Trophoblast cell (in vitro differentiated cells and primary cell): Measurements from ENCODE around the gene ZFYVE28.

ENCODE experiments used
- DNase-seq, 2 donors: peaks; one replicate each; pipeline ENCODE4 v3.0.0-alpha.2; 2016
- H2AFZ ChIP-seq: 2 replicates; pipeline ENCODE4 v1.6.1; 2013; ENCODE audit warnings: low read length, moderate library complexity, mild to moderate bottlenecking; ENCODE audit not compliant: insufficient read depth, poor library complexity
- H2AK5ac ChIP-seq: 2 replicates; pipeline ENCODE4 v1.6.1; 2013; ENCODE audit warnings: mild to moderate bottlenecking, low read length
- H2BK120ac ChIP-seq: 2 replicates; pipeline ENCODE4 v1.6.1; 2013; ENCODE audit warnings: low read length, mild to moderate bottlenecking, moderate library complexity; ENCODE audit not compliant: insufficient read depth, poor library complexity
- H2BK12ac ChIP-seq: 2 replicates; pipeline ENCODE4 v1.6.1; 2013; ENCODE audit warnings: mild to moderate bottlenecking, low read length, moderate library complexity
- H2BK5ac ChIP-seq: 2 replicates; pipeline ENCODE4 v1.6.1; 2013; ENCODE audit warnings: low read length, low read depth, moderate library complexity, mild to moderate bottlenecking; ENCODE audit not compliant: poor library complexity
- H3K14ac ChIP-seq: 2 replicates; pipeline ENCODE4 v1.6.1; 2013; ENCODE audit warnings: mild to moderate bottlenecking, low read length
- H3K18ac ChIP-seq: 2 replicates; pipeline ENCODE4 v1.6.1; 2013; ENCODE audit warnings: mild to moderate bottlenecking, low read length
- H3K23ac ChIP-seq: 2 replicates; pipeline ENCODE4 v1.6.1; 2013; ENCODE audit warnings: low read length
- H3K27ac ChIP-seq: 2 replicates; pipeline ENCODE4 v1.5.1; 2013; ENCODE audit warnings: low read depth, mild to moderate bottlenecking, inconsistent platforms, low read length, moderate library complexity
- H3K27me3 ChIP-seq: 2 replicates; pipeline ENCODE4 v1.6.1; 2013; ENCODE audit warnings: inconsistent platforms, mild to moderate bottlenecking, low read length, moderate library complexity; ENCODE audit not compliant: insufficient read depth
- H3K36me3 ChIP-seq, 2 experiments: 1 replicate in 1 of 2; 2 replicates in 1 of 2; pipeline ENCODE4 v1.6.1; 2013; ENCODE audit warnings: low read length in 2 of 2, mild to moderate bottlenecking in 2 of 2, moderate library complexity in 1 of 2; ENCODE audit not compliant: insufficient read depth in 2 of 2, control insufficient read depth in 1 of 2
- H3K4ac ChIP-seq: 2 replicates; pipeline ENCODE4 v1.6.1; 2013; ENCODE audit warnings: low read depth, mild to moderate bottlenecking, low read length, moderate library complexity
- H3K4me1 ChIP-seq, 2 experiments: 1 replicate in 1 of 2; 2 replicates in 1 of 2; pipeline ENCODE4 v1.6.1; 2013; ENCODE audit warnings: low read length in 2 of 2, mild to moderate bottlenecking in 2 of 2, moderate library complexity in 1 of 2; ENCODE audit not compliant: insufficient read depth in 2 of 2, control insufficient read depth in 1 of 2
- H3K4me2 ChIP-seq: 2 replicates; pipeline ENCODE4 v1.6.1; 2013; ENCODE audit warnings: inconsistent platforms, mild to moderate bottlenecking, low read length, moderate library complexity
- H3K4me3 ChIP-seq: 2 replicates; pipeline ENCODE4 v1.5.1; 2013; ENCODE audit warnings: mild to moderate bottlenecking, low read depth, low read length, inconsistent platforms
- H3K79me1 ChIP-seq: one replicate; pipeline ENCODE4 v1.6.1; 2013; ENCODE audit warnings: low read length
- H3K79me2 ChIP-seq: 2 replicates; pipeline ENCODE4 v1.6.1; 2013; ENCODE audit warnings: low read length, mild to moderate bottlenecking; ENCODE audit not compliant: control insufficient read depth, insufficient read depth, poor library complexity
- H3K9ac ChIP-seq: 2 replicates; pipeline ENCODE4 v1.6.1; 2013; ENCODE audit warnings: mild to moderate bottlenecking, low read length
- H3K9me3 ChIP-seq: 2 replicates; pipeline ENCODE4 v1.6.1; 2013; ENCODE audit warnings: low read depth, mild to moderate bottlenecking, control low read depth, inconsistent platforms, low read length; ENCODE audit not compliant: insufficient read depth
- H4K12ac ChIP-seq: 2 replicates; pipeline ENCODE4 v1.6.1; 2013; ENCODE audit warnings: low read depth, mild to moderate bottlenecking, low read length, moderate library complexity
- H4K8ac ChIP-seq: 2 replicates; pipeline ENCODE4 v1.6.1; 2013; ENCODE audit warnings: low read depth, mild to moderate bottlenecking, low read length, moderate library complexity
- H4K91ac ChIP-seq: one replicate; pipeline ENCODE4 v1.6.1; 2013; ENCODE audit warnings: low read depth, mild to moderate bottlenecking, low read length, moderate library complexity
- WGBS: extraction: QIAGEN DNeasy Blood & Tissue Kit; methylation state at CpG from one replicate; pipeline ENCODE4 v1.1.7; 2013; ENCODE audit warnings: missing lambda C conversion rate; ENCODE audit not compliant: insufficient read length, insufficient coverage; ENCODE audit errors: extremely low coverage; 5-methylcytosine and 5-hydroxymethylcytosine counted together

The ZFYVE28 gene

DNA sequence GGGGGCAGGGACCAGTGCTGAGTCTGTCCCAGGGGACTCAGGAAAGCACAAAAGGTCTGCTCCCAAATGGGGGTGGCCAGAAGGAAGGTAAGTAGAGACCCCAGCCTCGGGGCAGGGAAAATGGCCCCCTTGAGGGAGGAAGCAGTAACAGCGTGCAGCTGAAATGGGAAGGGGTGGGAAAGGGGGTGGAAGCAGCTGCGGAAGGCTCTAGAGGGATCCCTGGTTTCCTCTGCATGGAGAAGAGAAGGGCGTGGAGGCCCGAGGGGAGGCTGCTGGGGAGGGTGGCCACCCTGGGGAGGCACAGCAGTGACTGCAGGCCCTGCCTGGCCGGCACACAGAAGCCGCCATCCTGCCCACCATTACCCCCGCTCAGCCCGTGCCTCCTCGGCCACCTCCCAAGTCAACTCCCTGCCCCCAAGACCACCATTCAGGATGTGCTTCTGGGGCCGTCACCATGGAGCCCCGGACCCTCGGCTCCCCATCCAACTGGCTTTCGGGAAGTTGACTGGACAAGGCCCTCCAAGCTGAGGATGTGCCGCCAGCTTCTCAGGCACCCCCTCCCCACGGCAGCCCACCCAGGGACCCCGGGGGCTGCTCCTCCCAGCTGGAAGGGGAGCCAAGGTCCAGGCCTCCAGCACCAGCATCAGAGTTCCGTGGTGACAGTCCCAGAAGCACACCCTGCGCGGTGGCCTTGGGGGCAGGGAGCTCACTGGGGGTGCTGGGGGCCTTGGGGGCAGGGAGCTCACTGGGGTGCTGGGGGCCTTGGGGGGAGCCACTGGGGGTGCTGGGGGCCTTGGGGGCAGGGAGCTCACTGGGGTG is 23.9 kb upstream of the ZFYVE28 start:
- no peak for DNase-seq
- Histone ChIP-seq H3K36me3 (no peaks in the 10 kb centered on the region), H3K79me1 (no peaks in the 10 kb centered on the region), H4K91ac (no peak overlapping the region), H3K27ac (no peak overlapping the region), H2AK5ac (no peak overlapping the region), H3K27me3 (no peaks in the 10 kb centered on the region), H4K12ac (no peak overlapping the region), H2BK12ac (no peak overlapping the region), H3K79me2 (no peaks in the 10 kb centered on the region), H3K4me1 (no peaks in the 10 kb centered on the region), H3K4ac (no peak overlapping the region), H3K9ac (no peak overlapping the region), H3K18ac (no peak overlapping the region), H3K23ac (no peak overlapping the region), H3K9me3 (peaks cover 4% of the 10 kb centered on the region), H3K4me3 (no peak overlapping the region), H3K4me2 (no peak overlapping the region), H2AFZ (no peak overlapping the region), H2BK5ac (no peak overlapping the region), H3K14ac (no peak overlapping the region), H4K8ac (no peak overlapping the region), H2BK120ac (no peak overlapping the region)
- no CpG with 5 or more reads among the region's 20 CpGs for WGBS

DNA sequence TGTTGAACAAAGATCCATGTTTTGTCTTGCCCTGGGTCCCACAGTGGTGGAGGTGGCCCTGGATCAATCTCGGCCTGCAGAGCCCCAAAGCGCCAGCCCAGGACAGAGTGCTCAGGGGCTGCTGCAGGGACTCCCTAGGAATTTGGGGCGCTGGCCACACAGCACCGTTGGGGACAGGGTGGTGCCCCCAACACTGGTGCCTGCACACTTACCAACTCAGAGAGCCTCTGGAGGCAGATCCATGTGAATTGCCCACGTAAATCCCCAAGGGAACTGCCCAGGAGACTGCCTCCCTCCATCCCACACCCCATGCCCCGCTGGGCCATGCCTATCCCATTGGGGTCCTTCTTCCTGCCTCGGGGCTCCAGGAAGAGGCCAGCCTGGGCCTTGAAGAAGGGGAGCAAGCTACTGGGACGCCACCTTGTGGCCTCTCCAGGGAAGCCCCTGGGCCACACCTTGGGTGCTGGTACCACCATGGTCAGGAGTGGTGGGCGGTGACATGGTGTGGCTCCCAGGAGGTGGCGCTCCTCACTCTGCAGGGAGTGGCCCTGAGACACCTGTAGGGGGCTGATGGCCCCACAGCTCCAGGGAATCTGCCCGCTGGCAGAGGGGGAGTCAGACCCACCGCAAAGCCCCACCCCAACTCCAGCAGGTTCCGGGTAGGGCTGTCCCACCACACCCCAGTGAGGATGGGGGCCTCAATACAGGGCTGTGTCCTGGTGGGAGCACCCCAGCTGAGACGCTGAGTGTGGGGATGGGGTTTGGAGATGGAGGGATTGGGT is 23.1 kb upstream of the ZFYVE28 start:
- H2AFZ ChIP-seq, result no peak overlapping the region
- no peak overlapping the region for H2AK5ac ChIP-seq
- H3K79me1 ChIP-seq, result no peaks in the 10 kb centered on the region
- no peak overlapping the region for H3K27ac ChIP-seq
- H2BK12ac ChIP-seq, result no peak overlapping the region
- H4K8ac ChIP-seq, result peak overlapping the region; percentile 35
- H2BK120ac ChIP-seq, result no peak overlapping the region
- no peaks in the 10 kb centered on the region for H3K4me1 ChIP-seq
- no peak overlapping the region for H3K9ac ChIP-seq
- peak overlapping the region; percentile 12 for H4K12ac ChIP-seq
- H3K9me3 ChIP-seq, result peaks cover 4% of the 10 kb centered on the region
- no peak overlapping the region for H3K4me3 ChIP-seq
- H3K36me3 ChIP-seq, result no peaks in the 10 kb centered on the region
- WGBS, result no CpG with 5 or more reads among the region's 14 CpGs
- no peak overlapping the region for H3K4ac ChIP-seq
- no peak overlapping the region for H3K18ac ChIP-seq
- no peak overlapping the region for H4K91ac ChIP-seq
- peak; percentile 45 to 70 for DNase-seq
- no peak overlapping the region for H3K14ac ChIP-seq
- no peak overlapping the region for H3K4me2 ChIP-seq
- no peaks in the 10 kb centered on the region for H3K27me3 ChIP-seq
- no peak overlapping the region for H3K23ac ChIP-seq
- no peaks in the 10 kb centered on the region for H3K79me2 ChIP-seq
- no peak overlapping the region for H2BK5ac ChIP-seq

DNA sequence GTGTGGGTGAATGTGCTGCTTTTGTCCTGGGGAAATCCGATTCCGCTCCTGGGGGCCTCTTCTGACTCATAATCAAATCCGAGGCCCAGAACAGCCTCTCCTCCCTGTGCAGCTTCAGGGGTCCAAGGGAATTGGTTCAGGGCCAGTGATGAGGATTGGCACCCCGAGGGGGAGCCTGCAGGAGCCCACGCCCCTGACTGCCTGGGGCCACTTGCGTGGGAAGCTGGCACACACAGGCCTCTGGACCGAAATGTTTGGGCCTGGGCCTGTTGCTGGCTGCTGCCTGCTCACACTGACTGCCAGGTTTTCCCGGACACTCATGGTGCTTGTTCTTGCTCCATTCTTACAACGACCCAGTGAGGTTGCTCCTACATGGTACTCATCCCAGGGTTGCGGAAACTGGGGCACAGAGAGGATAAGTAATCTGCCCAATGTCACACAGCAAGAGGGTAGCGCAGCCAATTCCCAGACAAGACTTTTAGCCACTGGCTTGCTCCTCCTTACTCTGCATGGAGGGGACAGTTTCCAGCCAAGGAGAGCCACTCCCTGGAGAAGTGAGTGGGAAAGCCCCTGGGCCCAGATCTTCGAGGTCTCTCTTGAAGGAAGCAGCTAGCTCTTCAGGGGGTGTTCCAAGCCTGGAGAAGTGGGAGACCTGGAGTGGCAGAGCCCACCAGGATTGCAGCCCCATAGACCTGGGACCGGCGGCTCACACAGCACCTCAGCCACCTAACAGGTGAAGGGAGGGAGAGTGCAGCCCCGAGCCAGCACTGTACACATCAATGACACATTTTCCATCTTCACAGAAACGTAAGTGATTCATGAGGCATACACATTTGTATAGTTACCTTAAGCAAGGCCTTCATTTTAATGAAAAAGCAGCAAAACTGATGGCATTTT is 20.6 kb upstream of the ZFYVE28 start:
- Histone ChIP-seq H3K9ac (no peak overlapping the region), H3K27me3 (no peaks in the 10 kb centered on the region)
- WGBS, result no CpG with 5 or more reads among the region's 16 CpGs

GRCh38 chr4:2437475-2438215 is 19.2 kb upstream of the ZFYVE28 start:
- no peak overlapping the region for H2BK120ac ChIP-seq
- no peak overlapping the region for H4K12ac ChIP-seq
- H3K79me1 ChIP-seq, result no peaks in the 10 kb centered on the region
- no peaks in the 10 kb centered on the region for H3K4me1 ChIP-seq
- H3K27ac ChIP-seq, result no peak overlapping the region
- no peaks in the 10 kb centered on the region for H3K27me3 ChIP-seq
- no peak overlapping the region for H3K9ac ChIP-seq
- no peak overlapping the region for H2AK5ac ChIP-seq
- DNase-seq, result no peak
- no peak overlapping the region for H2BK5ac ChIP-seq
- H3K9me3 ChIP-seq, result no peaks in the 10 kb centered on the region
- H3K4me2 ChIP-seq, result no peak overlapping the region
- no peak overlapping the region for H4K91ac ChIP-seq
- H3K18ac ChIP-seq, result no peak overlapping the region
- H3K23ac ChIP-seq, result no peak overlapping the region
- no peak overlapping the region for H2BK12ac ChIP-seq
- no peak overlapping the region for H3K4ac ChIP-seq
- H3K4me3 ChIP-seq, result no peak overlapping the region
- no peak overlapping the region for H2AFZ ChIP-seq
- no peaks in the 10 kb centered on the region for H3K79me2 ChIP-seq
- H4K8ac ChIP-seq, result no peak overlapping the region
- no CpG with 5 or more reads among the region's 25 CpGs for WGBS
- H3K14ac ChIP-seq, result no peak overlapping the region
- no peaks in the 10 kb centered on the region for H3K36me3 ChIP-seq

More for the DNA sequence above, 20.6 kb upstream of the ZFYVE28 start:
- no peak overlapping the region for H3K4ac ChIP-seq
- H2AFZ ChIP-seq, result no peak overlapping the region
- no peak overlapping the region for H3K23ac ChIP-seq
- H4K8ac ChIP-seq, result no peak overlapping the region
- H4K91ac ChIP-seq, result no peak overlapping the region
- H4K12ac ChIP-seq, result no peak overlapping the region
- no peak overlapping the region for H3K4me2 ChIP-seq
- H3K36me3 ChIP-seq, result no peaks in the 10 kb centered on the region
- no peaks in the 10 kb centered on the region for H3K79me2 ChIP-seq
- no peak overlapping the region for H3K4me3 ChIP-seq
- no peaks in the 10 kb centered on the region for H3K9me3 ChIP-seq
- H3K18ac ChIP-seq, result no peak overlapping the region
- no peak overlapping the region for H3K27ac ChIP-seq
- no peak overlapping the region for H2AK5ac ChIP-seq
- no peaks in the 10 kb centered on the region for H3K79me1 ChIP-seq
- H3K4me1 ChIP-seq, result no peaks in the 10 kb centered on the region
- H2BK5ac ChIP-seq, result no peak overlapping the region
- H3K14ac ChIP-seq, result no peak overlapping the region
- H2BK120ac ChIP-seq, result no peak overlapping the region
- no peak for DNase-seq
- no peak overlapping the region for H2BK12ac ChIP-seq
